B cell (primary cell): Measurements from ENCODE around the gene DDA1. TPM values are rescaled to one million over a fixed set of nuclear protein-coding genes. Genes with fewer than 3 reads are reported as not detected.

Source experiments
- ATAC-seq: fragments of 200-7000 bp; cut with Tn5 transposase; one replicate; pipeline ENCODE4 v1.10.0; 2021; ENCODE audit warnings: low read depth, mild to moderate bottlenecking, moderate number of reproducible peaks, moderate library complexity
- CTCF ChIA-PET: fragments of 350-600 bp; sonication (Branson Sonifier 250); formaldehyde crosslinking; loops from one replicate; lab custom pipeline; 2021; ENCODE audit warnings: antibody characterized with exemption, inconsistent platforms; lab: Charles Lee
- POLR2A ChIA-PET: fragments of 350-600 bp; sonication (Branson Sonifier 250); formaldehyde crosslinking; loops from one replicate; lab custom pipeline; 2021; ENCODE audit warnings: antibody characterized with exemption; lab: Charles Lee
- DNase-seq: peaks from one replicate; pipeline ENCODE4 v3.0.0; 2013
- H2AFZ ChIP-seq: 2 replicates; pipeline ENCODE4 v1.6.1; 2012; ENCODE audit warnings: mild to moderate bottlenecking, low read depth, low read length; ENCODE audit not compliant: insufficient read depth, poor library complexity, severe bottlenecking
- H3K27ac ChIP-seq, 2 donors: 1 replicate in 1 of 2; 2 replicates in 1 of 2; pipeline ENCODE4 v1.5.1; 2012 to 2013; ENCODE audit warnings: low read length in 2 of 2, mild to moderate bottlenecking in 2 of 2, moderate library complexity in 1 of 2
- H3K27me3 ChIP-seq, 4 experiments: fragments of 200-600 bp in 1 of 4; sonication (generic) in 1 of 4; replicated peaks in 1 of 4; 1 replicate in 2 of 4; 2 replicates in 2 of 4; pipeline versions ENCODE4 v1.6.1 to v1.7.0; 2013 to 2016; ENCODE audit warnings: low read length in 3 of 4, mild to moderate bottlenecking in 2 of 4, mixed read lengths in 1 of 4, moderate library complexity in 1 of 4; ENCODE audit not compliant: insufficient read depth in 4 of 4, control insufficient read depth in 3 of 4; ENCODE audit errors: control extremely low read depth in 1 of 4
- H3K36me3 ChIP-seq, 2 experiments: replicated peaks in 1 of 2; 1 replicate in 1 of 2; 2 replicates in 1 of 2; pipeline versions ENCODE4 v1.6.1 to v1.7.1; 2013; ENCODE audit warnings: low read length in 1 of 2; ENCODE audit not compliant: insufficient read depth in 2 of 2, control insufficient read depth in 1 of 2; ENCODE audit errors: control extremely low read depth in 1 of 2, extremely low read depth in 1 of 2
- H3K4me1 ChIP-seq, 2 donors: fragments of 200-600 bp in 1 of 2; sonication (generic) in 1 of 2; 1 replicate in 1 of 2; 2 replicates in 1 of 2; pipeline versions ENCODE4 v1.5.1 to v1.6.1; 2013 to 2017; ENCODE audit warnings: low read length in 2 of 2; ENCODE audit not compliant: control insufficient read depth in 2 of 2, insufficient read depth in 2 of 2
- H3K4me2 ChIP-seq: replicated peaks from 2 replicates; pipeline ENCODE3; 2012; ENCODE audit warnings: mild to moderate bottlenecking, low read depth, low read length; ENCODE audit not compliant: poor library complexity, severe bottlenecking
- H3K4me3 ChIP-seq, 5 experiments: fragments of 200-600 bp in 1 of 5; sonication (generic) in 1 of 5; 1 replicate in 3 of 5; 2 replicates in 2 of 5; pipeline versions ENCODE4 v1.5.1 to v1.7.0; 2011 to 2016; ENCODE audit warnings: low read length in 4 of 5, mild to moderate bottlenecking in 4 of 5, low read depth in 2 of 5, control low read depth in 1 of 5, moderate library complexity in 1 of 5; ENCODE audit not compliant: insufficient read depth in 1 of 5; ENCODE audit errors: control extremely low read depth in 1 of 5, extremely low read depth in 1 of 5
- H3K79me2 ChIP-seq: fragments of 200-600 bp; sonication (generic); one replicate; pipeline ENCODE4 v1.6.0; 2016; ENCODE audit warnings: low read length; ENCODE audit not compliant: control insufficient read depth, insufficient read depth
- H3K9ac ChIP-seq: fragments of 200-600 bp; sonication (generic); 2 replicates; pipeline ENCODE4 v1.6.1; 2017; ENCODE audit warnings: mild to moderate bottlenecking, low read length, moderate library complexity
- H3K9me3 ChIP-seq, 3 donors: one replicate each; pipeline versions ENCODE4 v1.6.1 to v1.7.1; 2013; ENCODE audit warnings: low read length in 2 of 3; ENCODE audit not compliant: control insufficient read depth in 2 of 3, insufficient read depth in 1 of 3; ENCODE audit errors: control extremely low read depth in 1 of 3
- H4K20me1 ChIP-seq: 2 replicates; pipeline ENCODE4 v1.6.0; 2012; ENCODE audit warnings: mild to moderate bottlenecking, low read length; ENCODE audit not compliant: insufficient read depth, control insufficient read depth, poor library complexity, severe bottlenecking
- H3K27ac Mint-ChIP-seq: one replicate; pipeline ENCODE4 v1.8.0; 2021; ENCODE audit warnings: mixed read lengths
- H3K27me3 Mint-ChIP-seq: one replicate; pipeline ENCODE4 v1.8.0; 2021; ENCODE audit warnings: mixed read lengths
- H3K4me1 Mint-ChIP-seq: one replicate; pipeline ENCODE4 v1.8.0; 2021; ENCODE audit warnings: mixed read lengths
- H3K4me3 Mint-ChIP-seq: one replicate; pipeline ENCODE4 v1.8.0; 2021; ENCODE audit warnings: mixed read lengths
- H3K9me3 Mint-ChIP-seq: one replicate; pipeline ENCODE4 v1.8.0; 2022; ENCODE audit warnings: mixed read lengths; ENCODE audit not compliant: insufficient read depth
- EZH2 ChIP-seq: IDR thresholded peaks from 2 replicates; pipeline ENCODE4 v1.6.1; 2012; ENCODE audit warnings: borderline replicate concordance, low read depth, mild to moderate bottlenecking, moderate library complexity, low read length; ENCODE audit not compliant: insufficient read depth, poor library complexity, severe bottlenecking
- WGBS: methylation state at CpG from one replicate; pipeline ENCODE4 v1.1.5; 2013; ENCODE audit warnings: missing lambda C conversion rate; ENCODE audit not compliant: insufficient coverage; 5-methylcytosine and 5-hydroxymethylcytosine counted together
- intact Hi-C: fragments of 100-400 bp; cut with micrococcal nuclease; formaldehyde crosslinking; loops from one replicate; pipeline ENCODE4 v1.10.0; 2022
- polyA plus RNA-seq: library from polyadenylated mRNA; depleted of rRNA; stranded (reverse); fragments of >200 nt; gene quantifications from 2 replicates; pipeline ENCODE4 v1.2.3, GENCODE V29; 2012
- total RNA-seq, 2 donors: library from RNA; stranded (reverse); fragments of 120-200 nt in 1 of 2; gene quantifications; 1 replicate in 1 of 2; 2 replicates in 1 of 2; pipeline versions ENCODE4 v1.2.3 to v1.2.4, GENCODE V29; 2013 to 2022
- TF ChIP-seq, protein P1 (sequence below): fragments of 200-600 bp; IDR thresholded peaks from one replicate; pipeline ENCODE4 v1.8.0; 2022; ENCODE audit warnings: antibody characterized with exemption, mild to moderate bottlenecking

DDA1 gene
- total and polyA plus RNA-seq, 2 donors (not counting 1 experiment from before 2014, with no cell fraction given): 38.4 TPM

DNA sequence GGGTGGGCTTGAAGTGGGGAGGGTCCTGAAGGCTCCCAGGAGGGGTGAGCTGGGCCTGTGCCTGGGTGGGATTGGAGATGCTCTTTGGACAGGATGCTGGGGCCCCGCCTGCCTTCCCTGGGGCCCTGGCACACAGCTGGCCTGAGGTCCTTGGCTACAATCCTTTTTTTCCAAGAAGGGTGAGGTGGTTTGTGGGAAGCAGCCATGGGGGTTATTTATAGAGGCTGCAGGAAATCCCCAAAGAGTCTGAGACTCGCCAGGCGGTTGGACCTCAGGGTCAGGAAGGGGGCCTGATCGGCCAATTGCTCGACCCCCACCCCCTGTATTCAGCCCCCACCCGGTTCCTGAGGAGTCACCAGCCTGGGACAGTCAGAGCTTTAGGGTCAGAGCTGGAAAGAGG is 38.0 kb downstream of the DDA1 start:
- H3K4me1 ChIP-seq: peaks cover 5 to 6% of the 10 kb centered on the region in 2 donors
- H3K36me3 ChIP-seq: no peaks in the 10 kb centered on the region
- TF ChIP-seq, protein P1, sequence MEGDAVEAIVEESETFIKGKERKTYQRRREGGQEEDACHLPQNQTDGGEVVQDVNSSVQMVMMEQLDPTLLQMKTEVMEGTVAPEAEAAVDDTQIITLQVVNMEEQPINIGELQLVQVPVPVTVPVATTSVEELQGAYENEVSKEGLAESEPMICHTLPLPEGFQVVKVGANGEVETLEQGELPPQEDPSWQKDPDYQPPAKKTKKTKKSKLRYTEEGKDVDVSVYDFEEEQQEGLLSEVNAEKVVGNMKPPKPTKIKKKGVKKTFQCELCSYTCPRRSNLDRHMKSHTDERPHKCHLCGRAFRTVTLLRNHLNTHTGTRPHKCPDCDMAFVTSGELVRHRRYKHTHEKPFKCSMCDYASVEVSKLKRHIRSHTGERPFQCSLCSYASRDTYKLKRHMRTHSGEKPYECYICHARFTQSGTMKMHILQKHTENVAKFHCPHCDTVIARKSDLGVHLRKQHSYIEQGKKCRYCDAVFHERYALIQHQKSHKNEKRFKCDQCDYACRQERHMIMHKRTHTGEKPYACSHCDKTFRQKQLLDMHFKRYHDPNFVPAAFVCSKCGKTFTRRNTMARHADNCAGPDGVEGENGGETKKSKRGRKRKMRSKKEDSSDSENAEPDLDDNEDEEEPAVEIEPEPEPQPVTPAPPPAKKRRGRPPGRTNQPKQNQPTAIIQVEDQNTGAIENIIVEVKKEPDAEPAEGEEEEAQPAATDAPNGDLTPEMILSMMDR: no peak
- TF ChIP-seq EZH2: no peak
- no peaks in the 10 kb centered on the region for H4K20me1 ChIP-seq
- H3K79me2 ChIP-seq: no peaks in the 10 kb centered on the region
- POLR2A ChIA-PET: interaction anchor here (0.5 kb wide), 1 partner anchor 36 kb away, joined by 4 read pairs; no protein-coding TSS in a partner anchor
- Mint-ChIP-seq H3K4me3 (no peak overlapping the region), H3K27ac (no peak overlapping the region), H3K9me3 (no peaks in the 10 kb centered on the region), H3K4me1 (peaks cover 6% of the 10 kb centered on the region), H3K27me3 (peaks cover 34% of the 10 kb centered on the region)
- no peak overlapping the region for H3K9ac ChIP-seq
- no peaks in the 10 kb centered on the region for H3K9me3 ChIP-seq
- no peak for ATAC-seq
- no peak overlapping the region for H3K4me3 ChIP-seq
- no peak for DNase-seq
- CTCF ChIA-PET: interaction anchor here (0.7 to 8.2 kb wide), 9 partner anchors 11 to 119 kb away, joined by 3 to 109 read pairs (median 4); partner anchors contain the start of gene DDA1
- H3K27ac ChIP-seq: no peak overlapping the region
- H3K4me2 ChIP-seq: no peak overlapping the region
- 60% methylated on average over 1 of the region's 6 CpGs for WGBS
- peaks cover 0 to 42% (median 15%) of the 10 kb centered on the region in 4 experiments for H3K27me3 ChIP-seq
- intact Hi-C loops: no loop called here
- no peak overlapping the region for H2AFZ ChIP-seq

DNA sequence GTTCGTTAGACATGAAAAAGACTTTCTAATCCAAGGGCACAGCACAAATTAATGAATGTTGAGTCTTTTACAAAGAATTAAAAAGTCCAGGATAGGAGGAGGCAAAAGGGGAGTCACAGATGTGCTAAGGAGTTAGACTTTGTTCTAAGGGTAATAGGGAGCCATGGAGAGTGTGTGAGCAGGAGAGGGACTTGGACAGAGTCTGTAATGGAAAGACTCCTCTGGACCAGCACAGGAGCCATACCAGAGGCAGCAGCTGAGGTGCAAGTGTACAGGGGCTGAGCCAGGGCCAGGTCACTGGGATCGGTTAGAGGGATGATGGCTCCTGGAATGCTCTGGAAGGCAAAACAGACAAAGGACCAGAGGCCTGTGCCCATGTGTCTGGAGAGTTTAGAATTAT is 38.5 kb downstream of the DDA1 start:
- TF ChIP-seq, protein P1: no peak
- no peak for TF ChIP-seq EZH2
- no peak overlapping the region for H3K27ac Mint-ChIP-seq
- H3K27me3 Mint-ChIP-seq: peaks cover 36% of the 10 kb centered on the region
- WGBS: no CpG with 5 or more reads among the region's 2 CpGs
- no peak for ATAC-seq
- Histone ChIP-seq H3K27me3 (peaks cover 0 to 47% (median 16%) of the 10 kb centered on the region in 4 experiments), H3K4me2 (no peak overlapping the region), H3K27ac (no peak overlapping the region), H3K4me1 (peaks cover 5 to 6% of the 10 kb centered on the region in 2 donors), H2AFZ (no peak overlapping the region), H3K9me3 (no peaks in the 10 kb centered on the region), H3K4me3 (no peak overlapping the region), H3K79me2 (no peaks in the 10 kb centered on the region), H3K9ac (no peak overlapping the region), H4K20me1 (no peaks in the 10 kb centered on the region), H3K36me3 (no peaks in the 10 kb centered on the region)
- DNase-seq: no peak
- H3K9me3 Mint-ChIP-seq: no peaks in the 10 kb centered on the region
- ChIA-PET CTCF (interaction anchor here (0.7 to 8.2 kb wide), 8 partner anchors 10 to 118 kb away, joined by 3 to 109 read pairs (median 4); partner anchors contain the start of gene DDA1), POLR2A (no interaction called here)
- H3K4me3 Mint-ChIP-seq: no peak overlapping the region
- intact Hi-C loops: no loop called here
- peaks cover 6% of the 10 kb centered on the region for H3K4me1 Mint-ChIP-seq
